K562 (cell line): ENCODE measurements around the gene HOXB8. TPM values are rescaled to one million over a fixed set of nuclear protein-coding genes. Genes with fewer than 3 reads are reported as not detected.

Experiments
- BHLHE40 ChIP-seq: IDR thresholded peaks from 2 replicates; pipeline ENCODE4 v1.6.1; 2011; ENCODE audit warnings: low read length, improper control_type of control experiment
- ESRRA ChIP-seq: fragments of 450-650 bp; IDR thresholded peaks from 2 replicates; pipeline ENCODE4 v1.6.1; 2014; ENCODE audit warnings: low read depth, mild to moderate bottlenecking, moderate library complexity, borderline replicate concordance
- HCFC1 ChIP-seq: IDR thresholded peaks from 2 replicates; pipeline ENCODE4 v1.6.1; 2012; ENCODE audit warnings: low read depth, low read length, improper control_type of control experiment
- HMGN3 ChIP-seq: IDR thresholded peaks from 2 replicates; pipeline ENCODE4 v1.6.1; 2011; ENCODE audit warnings: borderline replicate concordance, low read depth, mild to moderate bottlenecking, mixed read lengths, low read length; ENCODE audit not compliant: insufficient read length; ENCODE audit errors: extremely low read depth
- KLF16 ChIP-seq: IDR thresholded peaks from 2 replicates; pipeline ENCODE4 v1.6.1; 2016; ENCODE audit warnings: antibody characterized with exemption
- RB1 ChIP-seq: fragments of 450-650 bp; IDR thresholded peaks from 2 replicates; pipeline ENCODE4 v1.6.1; 2017; ENCODE audit warnings: low read depth, mild to moderate bottlenecking
- RBFOX2 ChIP-seq: fragments of 200-400 bp; formaldehyde crosslinking; IDR thresholded peaks from 2 replicates; pipeline ENCODE4 v1.6.1; 2017; ENCODE audit warnings: low read depth, mild to moderate bottlenecking, low read length, moderate library complexity
- RFX5 ChIP-seq: IDR thresholded peaks from 2 replicates; pipeline ENCODE4 v1.6.1; 2011; ENCODE audit warnings: low read depth, mild to moderate bottlenecking, improper control_type of control experiment, low read length
- SMARCA5 ChIP-seq: fragments of 450-650 bp; IDR thresholded peaks from 2 replicates; pipeline ENCODE4 v1.6.1; 2016
- SMC3 ChIP-seq: conservative IDR thresholded peaks from 2 replicates; pipeline ENCODE4 v1.6.1; 2011; ENCODE audit warnings: low read depth, low read length, improper control_type of control experiment; ENCODE audit not compliant: insufficient read depth
- SPI1 ChIP-seq: IDR thresholded peaks from 2 replicates; pipeline ENCODE4 v1.6.1; 2011; ENCODE audit warnings: low read depth, low read length, control low read depth, borderline replicate concordance
- STAG1 ChIP-seq: sonication (generic); formaldehyde crosslinking; IDR thresholded peaks from 2 replicates; pipeline ENCODE4 v1.5.0; 2020; ENCODE audit warnings: missing genetic modification reagents, borderline replicate concordance
- TOE1 ChIP-seq, 2 experiments: fragments of 450-650 bp in 1 of 2; sonication (generic) in 1 of 2; formaldehyde crosslinking in 1 of 2; IDR thresholded peaks; 2 replicates each; pipeline versions ENCODE4 v1.7.1 to v1.8.0; 2016 to 2022; ENCODE audit warnings: borderline replicate concordance in 2 of 2, mild to moderate bottlenecking in 2 of 2, antibody characterized with exemption in 1 of 2, inconsistent platforms in 1 of 2, low read depth in 1 of 2, missing genetic modification reagents in 1 of 2, moderate library complexity in 1 of 2
- U2AF2 ChIP-seq: fragments of 200-400 bp; formaldehyde crosslinking; optimal IDR thresholded peaks from 2 replicates; pipeline ENCODE3; 2017; ENCODE audit warnings: low read depth, mild to moderate bottlenecking, low read length
- XRCC5 ChIP-seq: fragments of 200-400 bp; formaldehyde crosslinking; IDR thresholded peaks from 2 replicates; pipeline ENCODE4 v1.6.1; 2017; ENCODE audit warnings: low read depth, mild to moderate bottlenecking, low read length
- ZBED1 ChIP-seq: IDR thresholded peaks from 2 replicates; pipeline ENCODE4 v1.6.1; 2014
- ZNF551 ChIP-seq: fragments of 250-450 bp; sonication (Bioruptor Pico); IDR thresholded peaks from 2 replicates; pipeline ENCODE4 v1.5.0; 2021; ENCODE audit warnings: mild to moderate bottlenecking, moderate library complexity
- polyA plus RNA-seq, 8 experiments: library from polyadenylated mRNA; depleted of rRNA in 4 of 8; stranded (reverse) in 5 of 8; unstranded in 3 of 8; fragments of >200 nt; fragmentation: Nextera tagmentation in 2 of 8; fragmentation: Illumina TruSeq in 1 of 8; extraction: Ambion mirVana in 2 of 8; extraction: Trizol in 1 of 8; gene quantifications; 2 replicates each; pipeline versions ENCODE4 v1.2.1 to v1.2.3, GENCODE V29; 2011 to 2014; ENCODE audit warnings: inconsistent platforms in 1 of 8, missing spikeins in 1 of 8
- total RNA-seq, 7 experiments: library from RNA; depleted of rRNA in 6 of 7; stranded (reverse); fragments of >200 nt in 6 of 7; fragmentation: Illumina TruSeq in 2 of 7; extraction: Trizol in 2 of 7; gene quantifications; 2 replicates each; pipeline versions ENCODE4 v1.2.1 to v1.2.3, GENCODE V29; 2011 to 2021; ENCODE audit warnings: low replicate concordance in 1 of 7
- TF ChIP-seq, protein P1 (sequence below): IDR thresholded peaks from 2 replicates; pipeline ENCODE4 v1.6.1; 2014; ENCODE audit warnings: antibody characterized with exemption
- TF ChIP-seq, protein P2 (sequence below): fragments of 250-450 bp; sonication (Bioruptor Pico); IDR thresholded peaks from 2 replicates; pipeline ENCODE4 v1.4.0; 2020; ENCODE audit warnings: mild to moderate bottlenecking
- TF ChIP-seq, protein P3 (sequence below): sonication (generic); IDR thresholded peaks from 2 replicates; pipeline ENCODE4 v1.6.1; 2016
- TF ChIP-seq, protein P4 (sequence below): IDR thresholded peaks from 2 replicates; pipeline ENCODE4 v1.6.1; 2011; ENCODE audit warnings: borderline replicate concordance, low read depth, mild to moderate bottlenecking, moderate library complexity, low read length; ENCODE audit not compliant: insufficient read depth, poor library complexity, severe bottlenecking

HOXB8 gene
- total and polyA plus RNA-seq, 9 of the 15 experiments (the other 6 are each of a cell fraction or from before 2014, with no cell fraction given) = 0.52 to 23.8 (median 3.6) TPM

DNA sequence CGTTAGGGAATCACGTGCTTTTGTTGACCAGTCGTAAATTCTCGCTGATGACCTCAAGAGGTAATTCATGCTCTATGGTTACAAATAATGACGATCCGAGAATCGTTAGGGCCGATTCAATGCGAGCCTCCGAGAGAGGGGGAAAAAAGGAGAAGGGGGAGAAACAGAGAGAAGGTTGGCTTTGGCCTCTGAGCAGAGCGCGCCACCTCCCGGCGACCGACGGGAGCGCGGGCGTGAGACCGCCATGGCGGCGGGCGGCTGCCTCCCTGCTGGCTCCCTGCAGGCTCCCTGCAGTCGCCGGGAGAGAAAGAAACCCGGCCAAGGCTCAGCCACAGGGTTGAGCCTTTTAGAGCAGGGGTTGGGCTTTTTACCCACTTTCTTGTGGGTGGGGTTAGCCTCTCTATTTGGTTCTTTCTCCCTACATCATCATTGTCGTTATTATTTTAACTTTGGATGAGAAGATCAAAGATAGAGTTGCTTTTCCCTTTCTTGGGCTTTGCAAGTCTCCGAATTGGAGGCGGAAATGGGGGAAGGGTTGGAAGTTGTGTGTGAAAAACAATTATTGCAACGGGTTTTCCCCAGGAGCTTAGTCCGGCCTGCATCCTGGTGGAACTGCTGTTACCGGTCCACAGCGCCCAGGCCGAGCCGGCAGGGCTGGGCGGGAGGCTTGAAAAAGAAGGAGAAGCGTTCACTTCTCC, 21.1 kb downstream of the HOXB8 start (continued):
- TF ChIP-seq SMC3 = peak; percentile 97
- peak; percentile 84 for TF ChIP-seq STAG1 (CRISPR knock-in tag)
- TF ChIP-seq SMARCA5 = no peak
- no peak for TF ChIP-seq U2AF2
- TF ChIP-seq RB1 = peak; percentile 91; the same call in 1 of the 2 replicates
- no peak for TF ChIP-seq KLF16
- peak; percentile 28 for TF ChIP-seq HMGN3
- TF ChIP-seq, protein P1, sequence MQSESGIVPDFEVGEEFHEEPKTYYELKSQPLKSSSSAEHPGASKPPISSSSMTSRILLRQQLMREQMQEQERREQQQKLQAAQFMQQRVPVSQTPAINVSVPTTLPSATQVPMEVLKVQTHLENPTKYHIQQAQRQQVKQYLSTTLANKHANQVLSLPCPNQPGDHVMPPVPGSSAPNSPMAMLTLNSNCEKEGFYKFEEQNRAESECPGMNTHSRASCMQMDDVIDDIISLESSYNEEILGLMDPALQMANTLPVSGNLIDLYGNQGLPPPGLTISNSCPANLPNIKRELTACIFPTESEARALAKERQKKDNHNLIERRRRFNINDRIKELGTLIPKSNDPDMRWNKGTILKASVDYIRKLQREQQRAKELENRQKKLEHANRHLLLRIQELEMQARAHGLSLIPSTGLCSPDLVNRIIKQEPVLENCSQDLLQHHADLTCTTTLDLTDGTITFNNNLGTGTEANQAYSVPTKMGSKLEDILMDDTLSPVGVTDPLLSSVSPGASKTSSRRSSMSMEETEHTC = no peak
- TF ChIP-seq, protein P2, sequence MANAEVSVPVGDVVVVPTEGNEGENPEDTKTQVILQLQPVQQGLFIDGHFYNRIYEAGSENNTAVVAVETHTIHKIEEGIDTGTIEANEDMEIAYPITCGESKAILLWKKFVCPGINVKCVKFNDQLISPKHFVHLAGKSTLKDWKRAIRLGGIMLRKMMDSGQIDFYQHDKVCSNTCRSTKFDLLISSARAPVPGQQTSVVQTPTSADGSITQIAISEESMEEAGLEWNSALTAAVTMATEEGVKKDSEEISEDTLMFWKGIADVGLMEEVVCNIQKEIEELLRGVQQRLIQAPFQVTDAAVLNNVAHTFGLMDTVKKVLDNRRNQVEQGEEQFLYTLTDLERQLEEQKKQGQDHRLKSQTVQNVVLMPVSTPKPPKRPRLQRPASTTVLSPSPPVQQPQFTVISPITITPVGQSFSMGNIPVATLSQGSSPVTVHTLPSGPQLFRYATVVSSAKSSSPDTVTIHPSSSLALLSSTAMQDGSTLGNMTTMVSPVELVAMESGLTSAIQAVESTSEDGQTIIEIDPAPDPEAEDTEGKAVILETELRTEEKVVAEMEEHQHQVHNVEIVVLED = no peak
- peak; percentile 40; the same call in 1 of the 2 replicates for TF ChIP-seq BHLHE40
- no peak for TF ChIP-seq ESRRA
- no peak for TF ChIP-seq RFX5
- 0 out of 2 replicates have a peak, but pooled peaks have one; percentile 27 for TF ChIP-seq RBFOX2
- peak; percentile 64; the same call in 1 of the 2 replicates for TF ChIP-seq TOE1 (IDR thresholded peaks at IDR 0.05; ENCODE audit: borderline replicate concordance)
- TF ChIP-seq TOE1 (CRISPR knock-in tag; IDR thresholded peaks at IDR 0.05; ENCODE audit: borderline replicate concordance, low read depth) = no peak
- TF ChIP-seq ZBED1 = no peak
- TF ChIP-seq SPI1 = peak; percentile 76
- TF ChIP-seq, protein P3, sequence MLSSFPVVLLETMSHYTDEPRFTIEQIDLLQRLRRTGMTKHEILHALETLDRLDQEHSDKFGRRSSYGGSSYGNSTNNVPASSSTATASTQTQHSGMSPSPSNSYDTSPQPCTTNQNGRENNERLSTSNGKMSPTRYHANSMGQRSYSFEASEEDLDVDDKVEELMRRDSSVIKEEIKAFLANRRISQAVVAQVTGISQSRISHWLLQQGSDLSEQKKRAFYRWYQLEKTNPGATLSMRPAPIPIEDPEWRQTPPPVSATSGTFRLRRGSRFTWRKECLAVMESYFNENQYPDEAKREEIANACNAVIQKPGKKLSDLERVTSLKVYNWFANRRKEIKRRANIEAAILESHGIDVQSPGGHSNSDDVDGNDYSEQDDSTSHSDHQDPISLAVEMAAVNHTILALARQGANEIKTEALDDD = no peak
- peak; percentile 78; the same call in 1 of the 2 replicates for TF ChIP-seq XRCC5
- TF ChIP-seq, protein P4, sequence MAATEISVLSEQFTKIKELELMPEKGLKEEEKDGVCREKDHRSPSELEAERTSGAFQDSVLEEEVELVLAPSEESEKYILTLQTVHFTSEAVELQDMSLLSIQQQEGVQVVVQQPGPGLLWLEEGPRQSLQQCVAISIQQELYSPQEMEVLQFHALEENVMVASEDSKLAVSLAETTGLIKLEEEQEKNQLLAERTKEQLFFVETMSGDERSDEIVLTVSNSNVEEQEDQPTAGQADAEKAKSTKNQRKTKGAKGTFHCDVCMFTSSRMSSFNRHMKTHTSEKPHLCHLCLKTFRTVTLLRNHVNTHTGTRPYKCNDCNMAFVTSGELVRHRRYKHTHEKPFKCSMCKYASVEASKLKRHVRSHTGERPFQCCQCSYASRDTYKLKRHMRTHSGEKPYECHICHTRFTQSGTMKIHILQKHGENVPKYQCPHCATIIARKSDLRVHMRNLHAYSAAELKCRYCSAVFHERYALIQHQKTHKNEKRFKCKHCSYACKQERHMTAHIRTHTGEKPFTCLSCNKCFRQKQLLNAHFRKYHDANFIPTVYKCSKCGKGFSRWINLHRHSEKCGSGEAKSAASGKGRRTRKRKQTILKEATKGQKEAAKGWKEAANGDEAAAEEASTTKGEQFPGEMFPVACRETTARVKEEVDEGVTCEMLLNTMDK = peak; percentile 18
- peak; percentile 24; the same call in 1 of the 2 replicates for TF ChIP-seq HCFC1
- no peak for TF ChIP-seq ZNF551
